Measurements from ENCODE around the gene CORO1C. TPM values are rescaled to one million over a fixed set of nuclear protein-coding genes. Genes with fewer than 3 reads are reported as not detected.

The CORO1C gene
- polyA plus RNA-seq, 2 of the 4 experiments (the other 2 are of a cell fraction): 166 to 245 TPM

- ChIA-PET POLR2A (interaction anchor here (0.6 kb wide), 1 partner anchor 11 kb away, joined by 3 read pairs; no protein-coding TSS in a partner anchor), CTCF (interaction anchor here (0.6 to 2.6 kb wide), 6 partner anchors 13 to 736 kb away, joined by 3 to 10 read pairs (median 6); no protein-coding TSS in a partner anchor)
- Histone ChIP-seq H3K27ac (no peak overlapping the region), H3K4me2 (no peak overlapping the region), H3K9me3 (no peaks in the 10 kb centered on the region), H3K4me1 (peaks cover 32% of the 10 kb centered on the region; the same call in 2 of the 3 replicates), H3K4me3 (no peak overlapping the region)
- DNase-seq (ENCODE audit: low read depth in 1 of 2, low spot score in 1 of 2): no peak
- WGBS (ENCODE audit: missing lambda C conversion rate): 83% methylated on average over 5 of the region's 5 CpGs
- peak in 1 of 2 experiments; percentile 9; a peak in 2 of 6 replicates for ATAC-seq
- TF ChIP-seq FOSB (CRISPR knock-in tag; IDR thresholded peaks at IDR 0.05): no peak
- TF ChIP-seq MAFK (IDR thresholded peaks at IDR 0.05; ENCODE audit: partially characterized antibody): peak; percentile 10
- TF ChIP-seq GATA3 (IDR thresholded peaks at IDR 0.05; ENCODE audit: borderline replicate concordance): no peak
- FAIRE-seq: no peak
These were observed 26.8 kb downstream of the CORO1C start for GRCh38 chr12:108704527-108704926.

GRCh38 chr12:108702595-108703320 is 28.6 kb downstream of the CORO1C start:
- WGBS (ENCODE audit: missing lambda C conversion rate): 86% methylated on average over 10 of the region's 10 CpGs
- ATAC-seq (peak in 1 of 2 experiments; percentile 11; a peak in 1 of 6 replicates), FAIRE-seq (no peak), DNase-seq (ENCODE audit: low read depth in 1 of 2, low spot score in 1 of 2) (no peak)
- ChIA-PET POLR2A (interaction anchor here (1.8 kb wide), 1 partner anchor 28 kb away, joined by 3 read pairs; no protein-coding TSS in a partner anchor), CTCF (interaction anchor here (0.6 to 2.6 kb wide), 10 partner anchors 11 to 410 kb away, joined by 3 to 14 read pairs (median 5); no protein-coding TSS in a partner anchor)
- no peak for TF ChIP-seq BHLHE40 (IDR thresholded peaks at IDR 0.05; ENCODE audit: low read depth, low read length)
- no peak for TF ChIP-seq CHD4 (IDR thresholded peaks at IDR 0.05; ENCODE audit: borderline replicate concordance)
- TF ChIP-seq, protein P1, sequence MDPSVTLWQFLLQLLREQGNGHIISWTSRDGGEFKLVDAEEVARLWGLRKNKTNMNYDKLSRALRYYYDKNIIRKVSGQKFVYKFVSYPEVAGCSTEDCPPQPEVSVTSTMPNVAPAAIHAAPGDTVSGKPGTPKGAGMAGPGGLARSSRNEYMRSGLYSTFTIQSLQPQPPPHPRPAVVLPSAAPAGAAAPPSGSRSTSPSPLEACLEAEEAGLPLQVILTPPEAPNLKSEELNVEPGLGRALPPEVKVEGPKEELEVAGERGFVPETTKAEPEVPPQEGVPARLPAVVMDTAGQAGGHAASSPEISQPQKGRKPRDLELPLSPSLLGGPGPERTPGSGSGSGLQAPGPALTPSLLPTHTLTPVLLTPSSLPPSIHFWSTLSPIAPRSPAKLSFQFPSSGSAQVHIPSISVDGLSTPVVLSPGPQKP (IDR thresholded peaks at IDR 0.05; ENCODE audit: low read depth, low read length): no peak
- no peaks in the 10 kb centered on the region for H3K9me3 ChIP-seq
- H3K4me2 ChIP-seq: no peak overlapping the region
- H3K4me1 ChIP-seq: peaks cover 32% of the 10 kb centered on the region; the same call in 2 of the 3 replicates
- H3K27ac ChIP-seq: no peak overlapping the region
- no peak overlapping the region for H3K4me3 ChIP-seq

DNA sequence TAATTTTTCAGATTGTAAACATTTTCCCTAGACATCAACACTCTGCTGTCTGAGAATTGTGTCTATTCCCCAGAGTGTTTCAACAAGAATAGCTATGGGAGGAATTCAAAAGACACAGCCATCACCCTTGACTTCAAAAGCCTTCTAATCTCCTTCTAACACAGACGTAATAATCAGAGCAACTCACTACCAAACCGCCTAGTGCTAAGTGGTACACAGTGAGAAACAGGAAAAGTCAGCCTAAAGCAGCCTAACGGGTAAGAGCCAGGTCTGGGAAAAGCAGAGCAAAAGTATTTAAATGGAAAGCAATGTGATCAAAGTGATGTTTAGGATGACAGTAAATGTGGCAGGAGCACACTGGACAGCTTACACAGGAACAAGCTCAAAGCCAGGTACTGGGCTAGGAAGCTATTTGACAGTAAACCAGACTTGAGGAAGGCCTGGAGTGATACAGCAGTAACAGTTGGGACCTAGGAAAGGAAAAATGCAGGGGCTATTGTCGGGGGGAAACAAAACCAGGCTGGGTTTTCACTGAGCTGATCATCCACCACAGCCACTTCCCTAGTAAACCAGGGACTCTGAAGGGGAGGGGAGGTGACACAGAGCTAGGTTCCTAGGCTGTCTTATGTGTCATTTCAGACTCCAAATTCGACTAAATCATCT is 29.4 kb downstream of the CORO1C start:
- no peak for DNase-seq (ENCODE audit: low read depth in 1 of 2, low spot score in 1 of 2)
- peak; percentile 39 to 47; a peak in 4 of 6 replicates for ATAC-seq
- FAIRE-seq: no peak
- 73% methylated on average over 5 of the region's 5 CpGs for WGBS (ENCODE audit: missing lambda C conversion rate)
- no peak overlapping the region for H3K4me2 ChIP-seq
- POLR2A ChIA-PET: interaction anchor here (1.8 kb wide), 1 partner anchor 28 kb away, joined by 3 read pairs; no protein-coding TSS in a partner anchor
- H3K9me3 ChIP-seq: no peaks in the 10 kb centered on the region
- H3K4me3 ChIP-seq: no peak overlapping the region
- CTCF ChIA-PET: interaction anchor here (0.6 to 2.4 kb wide), 10 partner anchors 10 to 411 kb away, joined by 3 to 14 read pairs (median 4); no protein-coding TSS in a partner anchor
- TF ChIP-seq CHD4 (IDR thresholded peaks at IDR 0.05; ENCODE audit: borderline replicate concordance) (no peak), ZNF302 (CRISPR knock-in tag; IDR thresholded peaks at IDR 0.05) (no peak)
- H3K27ac ChIP-seq: peak overlapping the region in 1 of 2 experiments; percentile 48; a peak in 1 of 6 replicates
- peaks cover 40% of the 10 kb centered on the region for H3K4me1 ChIP-seq

GRCh38 chr12:108700833-108701541 is 30.3 kb downstream of the CORO1C start:
- 88% methylated on average over 12 of the region's 12 CpGs for WGBS (ENCODE audit: missing lambda C conversion rate)
- no peak overlapping the region for H3K27ac ChIP-seq
- FAIRE-seq (no peak), ATAC-seq (no peak), DNase-seq (ENCODE audit: low read depth in 1 of 2, low spot score in 1 of 2) (no peak)
- no peaks in the 10 kb centered on the region for H3K9me3 ChIP-seq
- H3K4me1 ChIP-seq: peaks cover 49% of the 10 kb centered on the region
- ChIA-PET CTCF (interaction anchor here (1.7 to 2.4 kb wide), 3 partner anchors 37 to 102 kb away, joined by 5 to 14 read pairs (median 8); no protein-coding TSS in a partner anchor), POLR2A (interaction anchor here (1.8 kb wide), 1 partner anchor 29 kb away, joined by 3 read pairs; no protein-coding TSS in a partner anchor)
- no peak overlapping the region for H3K4me2 ChIP-seq
- no peak overlapping the region for H3K4me3 ChIP-seq
- TF ChIP-seq FOXS1 (CRISPR knock-in tag; IDR thresholded peaks at IDR 0.05) (no peak), EP300 (IDR thresholded peaks at IDR 0.05) (no peak), EHF (CRISPR knock-in tag; IDR thresholded peaks at IDR 0.05) (no peak), POLR2AphosphoS2 (conservative IDR thresholded peaks at IDR 0.05; ENCODE audit: low read length) (no peak), PHF8 (IDR thresholded peaks at IDR 0.05; ENCODE audit: borderline replicate concordance, low read depth) (no peak), TFCP2L1 (CRISPR knock-in tag; IDR thresholded peaks at IDR 0.05) (no peak), TP53 (CRISPR knock-in tag; IDR thresholded peaks at IDR 0.05) (no peak), CEBPB (IDR thresholded peaks at IDR 0.05) (no peak), HDAC2 (IDR thresholded peaks at IDR 0.05) (no peak), POLR2A (IDR thresholded peaks at IDR 0.05; ENCODE audit: low read length) (no peak), JUNB (IDR thresholded peaks at IDR 0.05) (no peak), CBX2 (IDR thresholded peaks at IDR 0.05; ENCODE audit: borderline replicate concordance, low read depth) (no peak), SMC3 (IDR thresholded peaks at IDR 0.05) (no peak), ZSCAN20 (CRISPR knock-in tag; IDR thresholded peaks at IDR 0.05) (no peak), ATOH8 (CRISPR knock-in tag; IDR thresholded peaks at IDR 0.05; ENCODE audit: low read depth) (no peak)
- TF ChIP-seq, protein P1 (IDR thresholded peaks at IDR 0.05; ENCODE audit: low read depth, low read length): no peak
- TF ChIP-seq, protein P2, sequence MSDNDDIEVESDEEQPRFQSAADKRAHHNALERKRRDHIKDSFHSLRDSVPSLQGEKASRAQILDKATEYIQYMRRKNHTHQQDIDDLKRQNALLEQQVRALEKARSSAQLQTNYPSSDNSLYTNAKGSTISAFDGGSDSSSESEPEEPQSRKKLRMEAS (IDR thresholded peaks at IDR 0.05): no peak
